ENCODE data around the gene ANKRD27.
"Not testable (repeated sequence)": the region's sequence is repeated elsewhere in the genome, so short reads cannot be mapped to it uniquely, and the experiment has no call there.

Gene ANKRD27

DNA sequence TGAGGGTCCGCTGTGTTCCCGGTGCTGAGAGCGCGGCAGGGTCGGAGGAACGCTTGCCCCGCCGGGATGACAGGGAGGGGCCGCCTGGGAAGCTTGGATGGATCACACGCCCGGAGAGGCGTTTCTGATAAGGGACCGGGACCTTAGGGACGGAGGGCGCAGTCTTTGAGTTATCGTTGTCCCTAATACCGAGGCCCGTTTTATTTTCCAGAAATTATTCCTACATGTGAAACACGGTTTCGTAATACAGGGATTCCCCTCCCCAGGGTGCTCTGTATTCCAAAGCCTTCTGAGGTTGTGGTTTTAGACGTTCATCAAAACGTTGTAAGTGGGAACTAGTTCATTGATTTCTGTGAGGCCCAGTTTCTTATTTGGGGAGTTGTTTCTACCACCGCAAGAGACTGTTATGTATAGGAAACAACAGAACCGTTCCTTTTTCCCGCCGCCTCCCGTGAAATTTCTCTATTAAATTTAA, 93.2 kb downstream of the ANKRD27 start:
- DNase-seq (ENCODE audit: low read depth) = no peak
- peak overlapping the region; percentile 92 for H3K4me3 ChIP-seq (ENCODE audit: low read depth, low read length)
- TF ChIP-seq, protein P1, sequence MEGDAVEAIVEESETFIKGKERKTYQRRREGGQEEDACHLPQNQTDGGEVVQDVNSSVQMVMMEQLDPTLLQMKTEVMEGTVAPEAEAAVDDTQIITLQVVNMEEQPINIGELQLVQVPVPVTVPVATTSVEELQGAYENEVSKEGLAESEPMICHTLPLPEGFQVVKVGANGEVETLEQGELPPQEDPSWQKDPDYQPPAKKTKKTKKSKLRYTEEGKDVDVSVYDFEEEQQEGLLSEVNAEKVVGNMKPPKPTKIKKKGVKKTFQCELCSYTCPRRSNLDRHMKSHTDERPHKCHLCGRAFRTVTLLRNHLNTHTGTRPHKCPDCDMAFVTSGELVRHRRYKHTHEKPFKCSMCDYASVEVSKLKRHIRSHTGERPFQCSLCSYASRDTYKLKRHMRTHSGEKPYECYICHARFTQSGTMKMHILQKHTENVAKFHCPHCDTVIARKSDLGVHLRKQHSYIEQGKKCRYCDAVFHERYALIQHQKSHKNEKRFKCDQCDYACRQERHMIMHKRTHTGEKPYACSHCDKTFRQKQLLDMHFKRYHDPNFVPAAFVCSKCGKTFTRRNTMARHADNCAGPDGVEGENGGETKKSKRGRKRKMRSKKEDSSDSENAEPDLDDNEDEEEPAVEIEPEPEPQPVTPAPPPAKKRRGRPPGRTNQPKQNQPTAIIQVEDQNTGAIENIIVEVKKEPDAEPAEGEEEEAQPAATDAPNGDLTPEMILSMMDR (IDR thresholded peaks at IDR 0.05; ENCODE audit: low read depth, low read length, missing control alignments) = no peak

DNA sequence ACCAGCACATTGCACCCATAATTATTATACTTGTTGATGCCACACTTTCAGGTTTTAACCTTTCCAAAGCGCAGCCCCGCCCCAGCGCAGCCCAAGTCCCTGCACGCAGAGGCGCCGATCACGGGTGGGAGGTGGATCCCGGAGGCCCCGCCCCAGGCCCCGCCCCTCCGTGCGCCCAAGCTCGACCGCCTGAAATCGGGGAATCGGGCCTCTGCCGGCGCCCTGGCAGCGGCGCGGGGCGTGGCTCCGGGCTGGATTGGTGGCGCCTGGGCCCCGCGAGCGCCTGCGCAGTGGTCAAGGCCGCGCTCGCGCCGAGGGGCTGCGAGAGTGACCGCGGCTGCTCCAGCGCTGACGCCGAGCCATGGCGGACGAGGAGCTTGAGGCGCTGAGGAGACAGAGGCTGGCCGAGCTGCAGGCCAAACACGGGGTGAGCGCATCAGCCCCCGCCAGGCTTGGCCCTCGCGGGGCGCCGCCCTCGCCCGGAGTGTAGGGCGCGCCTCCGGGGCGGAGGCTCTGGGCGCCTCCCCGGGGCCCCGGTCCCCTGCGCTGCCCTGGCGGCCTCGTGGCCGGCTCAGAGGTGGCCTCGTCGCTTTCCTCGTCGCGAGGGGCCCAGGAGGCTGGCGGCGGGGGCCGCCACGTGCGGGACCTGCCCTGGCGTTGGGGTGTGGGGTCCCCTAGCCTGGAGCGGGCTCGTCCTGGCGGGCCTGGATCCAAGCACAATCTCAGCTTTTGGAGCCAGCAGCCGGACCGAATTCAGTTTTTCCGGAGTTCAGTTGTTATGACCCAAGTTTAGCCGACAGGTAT, 93.9 kb downstream of the ANKRD27 start, which contains the start of gene PDCD5:
TSS of gene PDCD5 (plus strand) at position 290 of the 804 bp plus-strand sequence. CDS start at position 362, 72 bp downstream.
- TF ChIP-seq, protein P1 (IDR thresholded peaks at IDR 0.05; ENCODE audit: low read depth, low read length, missing control alignments) = no peak
- peak within 1 kb of the TSS; percentile 92 for H3K4me3 ChIP-seq (ENCODE audit: low read depth, low read length)

DNA sequence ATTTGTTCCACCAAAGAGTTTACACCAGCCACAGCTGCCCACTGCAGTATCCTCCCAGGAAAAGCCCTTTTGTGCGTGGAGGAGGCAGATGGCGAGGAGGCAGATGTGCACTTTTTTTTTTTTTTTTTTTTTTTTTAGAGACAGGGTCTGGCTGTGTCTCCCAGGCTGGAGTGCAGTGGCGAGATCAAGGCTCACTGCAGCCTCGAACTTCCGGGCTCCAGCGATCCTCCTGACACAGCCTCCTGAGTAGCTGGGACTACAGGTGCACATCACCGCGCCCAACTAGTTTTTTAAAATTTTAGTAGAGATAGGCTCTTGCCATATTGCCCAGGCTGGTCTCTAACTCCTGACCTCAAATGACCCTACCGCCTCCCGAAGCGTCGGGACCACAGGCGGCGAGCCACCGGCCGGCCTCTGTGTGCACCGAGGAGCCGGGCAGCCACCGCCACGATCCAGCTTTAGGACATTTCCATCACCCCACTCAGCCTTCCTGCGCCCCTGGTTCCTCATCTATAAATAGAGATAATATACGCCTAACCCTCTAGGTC, 94.6 kb downstream of the ANKRD27 start:
- H3K4me3 ChIP-seq (ENCODE audit: low read depth, low read length) = peak overlapping the region; percentile 79
- TF ChIP-seq, protein P1 (IDR thresholded peaks at IDR 0.05; ENCODE audit: low read depth, low read length, missing control alignments) = no peak
- DNase-seq (ENCODE audit: low read depth) = no peak

More for the DNA sequence above, 93.9 kb downstream of the ANKRD27 start, which contains the start of gene PDCD5:
- DNase-seq (ENCODE audit: low read depth) = peak; percentile 73

DNA sequence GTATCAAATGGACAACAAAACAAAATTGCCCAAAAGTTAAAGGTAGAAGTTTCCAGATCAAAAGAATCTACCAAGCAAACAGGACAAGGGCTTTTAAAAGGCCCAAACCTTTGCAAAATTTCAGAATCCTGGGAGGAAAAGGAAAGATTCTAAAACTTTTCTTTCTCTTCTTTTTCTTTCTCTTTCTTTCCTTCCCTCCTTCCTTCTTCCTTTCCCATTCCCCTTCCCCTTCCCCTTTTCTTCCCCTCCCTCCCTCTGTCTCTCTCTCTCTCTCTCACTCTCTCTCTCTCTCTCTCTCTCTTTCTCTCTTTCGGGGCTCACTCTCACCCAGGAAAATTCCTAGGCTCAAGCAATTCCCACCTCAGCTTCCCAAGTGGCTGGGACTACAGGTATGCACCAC, 98.2 kb downstream of the ANKRD27 start:
- TF ChIP-seq, protein P1 (IDR thresholded peaks at IDR 0.05; ENCODE audit: low read depth, low read length, missing control alignments) = no peak
- no peak for DNase-seq (ENCODE audit: low read depth)

DNA sequence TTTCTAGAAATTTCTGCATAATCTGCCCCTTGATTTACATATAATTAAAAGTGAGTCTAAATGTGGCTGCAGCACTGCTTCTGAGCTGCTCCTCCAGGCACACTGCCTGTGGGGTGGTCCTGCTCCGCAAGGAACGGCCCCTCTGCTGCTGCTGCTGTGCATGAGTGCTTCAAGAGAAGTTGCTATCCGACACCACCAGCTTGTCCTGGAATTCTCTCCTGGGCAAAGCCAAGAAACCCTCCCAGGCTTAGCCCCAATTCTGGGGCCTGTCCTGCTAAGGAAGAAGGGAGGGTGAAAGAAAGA, 101.5 kb downstream of the ANKRD27 start:
- no peak overlapping the region for H3K4me3 ChIP-seq (ENCODE audit: low read depth, low read length)
- DNase-seq (ENCODE audit: low read depth) = no peak
- TF ChIP-seq, protein P1 (IDR thresholded peaks at IDR 0.05; ENCODE audit: low read depth, low read length, missing control alignments) = no peak

More for the DNA sequence above, 98.2 kb downstream of the ANKRD27 start:
- no peak overlapping the region for H3K4me3 ChIP-seq (ENCODE audit: low read depth, low read length)

DNA sequence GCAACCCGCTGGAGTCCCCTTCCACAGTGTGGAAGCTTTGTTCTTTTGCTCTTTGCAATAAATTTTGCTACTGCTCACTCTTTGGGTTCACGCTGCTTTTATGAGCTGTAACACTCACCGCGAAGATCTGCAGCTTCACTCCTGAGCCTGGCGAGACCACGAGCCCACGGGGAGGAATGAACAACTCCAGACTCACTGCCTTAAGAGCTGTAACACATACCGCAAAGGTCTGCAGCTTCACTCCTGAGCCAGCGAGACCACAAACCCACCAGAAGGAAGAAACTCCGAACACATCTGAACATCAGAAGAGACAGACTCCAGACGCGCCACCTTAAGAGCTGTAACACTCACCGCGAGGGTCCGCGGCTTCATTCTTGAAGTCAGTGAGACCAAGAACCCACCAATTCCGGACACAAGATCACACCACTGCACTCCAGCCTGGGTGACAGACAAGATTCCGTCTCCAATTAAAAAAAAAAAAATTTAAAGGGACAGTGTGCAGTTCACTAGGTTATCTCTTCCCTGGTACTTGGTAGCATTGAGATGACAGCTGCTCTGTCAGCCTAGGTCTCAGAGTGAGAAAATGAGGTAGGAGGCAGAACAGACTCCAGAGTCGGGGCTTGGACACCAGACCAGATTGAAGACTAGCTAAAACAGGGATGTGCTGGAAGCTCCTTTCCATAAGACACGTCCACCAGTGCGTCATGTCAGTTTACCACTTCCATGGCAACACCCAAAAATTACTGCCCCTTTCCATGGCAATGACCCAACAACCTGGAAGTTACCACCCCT, 102.1 kb downstream of the ANKRD27 start:
- not testable (repeated sequence) for DNase-seq (ENCODE audit: low read depth); H3K4me3 ChIP-seq (ENCODE audit: low read depth, low read length)

DNA sequence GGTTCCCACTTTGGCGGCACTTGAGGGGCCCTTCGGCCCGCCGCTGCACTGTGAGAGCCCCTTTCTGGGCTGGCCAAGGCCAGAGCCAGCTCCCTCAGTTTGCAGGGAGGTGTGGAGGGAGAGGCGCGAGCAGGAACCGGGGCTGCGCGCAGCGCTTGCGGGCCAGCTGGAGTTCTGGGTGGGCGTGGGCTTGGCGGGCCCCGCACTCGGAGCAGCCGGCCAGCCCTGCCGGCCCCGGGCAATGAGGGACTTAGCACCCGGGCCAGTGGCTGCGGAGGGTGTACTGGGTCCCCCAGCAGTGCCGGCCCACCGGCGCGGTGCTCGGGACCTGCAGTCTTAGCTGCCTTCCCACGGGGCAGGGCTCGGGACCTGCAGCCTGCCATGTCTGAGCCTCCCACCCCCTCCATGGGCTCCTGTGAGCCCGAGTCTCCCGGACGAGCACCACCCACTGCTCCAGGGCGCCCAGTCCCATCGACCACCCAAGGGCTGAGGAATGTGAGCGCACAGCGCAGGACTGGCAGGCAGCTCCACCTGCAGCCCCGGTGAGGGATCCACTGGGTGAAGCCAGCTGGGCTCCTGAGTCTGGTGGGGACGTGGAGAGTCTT, 103.4 kb downstream of the ANKRD27 start:
- DNase-seq (ENCODE audit: low read depth) = not testable (repeated sequence)

More for the DNA sequence above, 103.4 kb downstream of the ANKRD27 start:
- not testable (repeated sequence) for H3K4me3 ChIP-seq (ENCODE audit: low read depth, low read length)
